Fibroblast of villous mesenchyme (primary cell): ENCODE results near the gene DLEC1. TPM values are rescaled to one million over a fixed set of nuclear protein-coding genes. Genes with fewer than 3 reads are reported as not detected.
A peak's percentile ranks its signal among the peaks of the same experiment; 100 is the strongest.

Source experiments
- DNase-seq: peaks from one replicate; pipeline ENCODE4 v3.0.0-alpha.2; 2010; ENCODE audit warnings: low read depth
- H3K4me3 ChIP-seq: 2 replicates; pipeline ENCODE4 v1.5.1; 2011; ENCODE audit warnings: low read depth, mild to moderate bottlenecking, low read length
- CTCF ChIP-seq: IDR thresholded peaks from 2 replicates; pipeline ENCODE4 v1.5.1; 2012; ENCODE audit warnings: low read depth, mild to moderate bottlenecking, low read length; ENCODE audit not compliant: insufficient read depth
- total RNA-seq: library from RNA; depleted of rRNA; stranded (reverse); fragments of >200 nt; gene quantifications from 2 replicates; pipeline ENCODE4 v1.2.3, GENCODE V29; 2012

The DLEC1 gene
- total RNA-seq, 1 donor = under 0.01 TPM

- no peak for TF ChIP-seq CTCF
- peak overlapping the region; percentile 87 for H3K4me3 ChIP-seq
- DNase-seq = no peak
Observed at GRCh38 chr3:38164643-38164951, 125.6 kb downstream of the DLEC1 start.

GRCh38 chr3:38164952-38165721 lies 126.1 kb downstream of the DLEC1 start, which contains the start of gene OXSR1:
Gene OXSR1 (plus strand): TSS chr3:38165537. CDS start chr3:38165877, 340 bp downstream.
- TF ChIP-seq CTCF = no peak
- peak within 1 kb of the TSS; percentile 87 for H3K4me3 ChIP-seq
- DNase-seq = peak; percentile 100

GRCh38 chr3:38165722-38166387 lies 126.8 kb downstream of the DLEC1 start:
- H3K4me3 ChIP-seq = peak overlapping the region; percentile 87
- DNase-seq = peak; percentile 40
- no peak for TF ChIP-seq CTCF

GRCh38 chr3:38167591-38167990 lies 128.6 kb downstream of the DLEC1 start:
- TF ChIP-seq CTCF = no peak

GRCh38 chr3:38168151-38169026 lies 129.4 kb downstream of the DLEC1 start:
- no peak for TF ChIP-seq CTCF
- no peak overlapping the region for H3K4me3 ChIP-seq
- DNase-seq = peak; percentile 56

More at GRCh38 chr3:38167591-38167990, 128.6 kb downstream of the DLEC1 start:
- DNase-seq = no peak
- no peak overlapping the region for H3K4me3 ChIP-seq

GRCh38 chr3:38169027-38169317 lies 130.0 kb downstream of the DLEC1 start:
- TF ChIP-seq CTCF = no peak
- no peak overlapping the region for H3K4me3 ChIP-seq
- no peak for DNase-seq
